GM19468 (cell line): ENCODE results near the gene RNF138.
"Not testable (repeated sequence)": the region's sequence is repeated elsewhere in the genome, so short reads cannot be mapped to it uniquely, and the experiment has no call there.

Experiments
- ATAC-seq: cut with Tn5 transposase; IDR thresholded peaks from one replicate; pipeline ENCODE4 v1.9.1; 2021; ENCODE audit warnings: mild to moderate bottlenecking, moderate library complexity, moderate number of reproducible peaks; ENCODE audit not compliant: unreplicated experiment; ENCODE audit errors: extremely low read depth

RNF138 gene, protein sequence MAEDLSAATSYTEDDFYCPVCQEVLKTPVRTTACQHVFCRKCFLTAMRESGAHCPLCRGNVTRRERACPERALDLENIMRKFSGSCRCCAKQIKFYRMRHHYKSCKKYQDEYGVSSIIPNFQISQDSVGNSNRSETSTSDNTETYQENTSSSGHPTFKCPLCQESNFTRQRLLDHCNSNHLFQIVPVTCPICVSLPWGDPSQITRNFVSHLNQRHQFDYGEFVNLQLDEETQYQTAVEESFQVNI

DNA sequence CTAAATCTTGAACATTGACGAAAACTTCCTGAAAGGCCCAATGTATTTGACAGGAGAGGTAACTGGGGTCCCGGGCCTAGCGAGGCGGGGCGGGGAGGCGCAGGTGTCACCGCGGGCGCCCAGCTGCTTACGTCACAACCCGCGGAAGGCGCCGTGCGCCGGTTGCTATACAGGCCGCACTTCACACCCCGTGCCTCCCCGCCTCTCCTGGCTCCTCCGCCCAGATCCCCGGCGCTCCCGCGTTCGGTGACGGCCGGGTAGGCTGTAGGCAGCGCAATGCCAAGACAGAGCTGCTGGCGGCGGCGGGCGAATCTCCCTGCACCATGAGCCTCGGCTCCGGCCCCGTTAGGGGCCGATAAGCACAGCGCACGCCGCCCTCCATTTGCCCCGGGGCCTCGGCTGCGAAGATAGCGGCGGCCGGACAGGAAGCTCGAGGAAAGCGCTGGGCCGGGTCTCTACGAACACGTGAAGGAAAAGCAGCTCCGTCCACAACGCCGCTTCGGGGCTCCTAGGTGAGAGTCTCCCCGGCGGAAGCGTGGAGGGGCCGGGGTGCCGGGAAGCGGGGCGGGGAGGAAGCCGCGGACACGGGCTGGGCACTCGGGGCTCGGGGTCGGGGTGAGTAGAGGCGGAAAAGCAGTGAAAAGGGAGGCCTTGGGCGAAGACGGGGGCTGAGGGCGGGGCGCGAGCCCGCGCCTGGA, at the start of gene RNF138:
Gene RNF138, plus strand, starts transcription at position 151 of the 698 bp plus-strand sequence. CDS start 903 bp downstream, outside the sequence.
- peak; percentile 36 for ATAC-seq

DNA sequence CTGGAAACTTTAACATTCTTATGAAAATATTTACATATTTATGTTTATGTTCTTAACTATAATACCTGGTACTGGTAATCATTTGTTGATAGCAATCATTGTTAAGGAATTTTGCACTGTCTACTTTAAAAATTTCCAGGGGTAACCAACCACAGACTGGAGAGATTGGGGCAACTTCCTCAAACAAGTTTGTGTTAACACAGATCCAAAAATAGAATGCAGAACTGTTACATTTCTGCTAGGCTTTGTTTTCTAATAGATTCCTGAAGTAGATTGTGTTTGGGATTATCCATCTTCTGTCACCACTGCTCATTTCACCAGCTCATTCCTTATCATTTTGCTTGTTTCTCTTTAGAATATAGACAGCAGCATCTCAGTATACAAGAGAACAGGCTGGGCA, 49.3 kb upstream of the RNF138 start:
- no peak for ATAC-seq

DNA sequence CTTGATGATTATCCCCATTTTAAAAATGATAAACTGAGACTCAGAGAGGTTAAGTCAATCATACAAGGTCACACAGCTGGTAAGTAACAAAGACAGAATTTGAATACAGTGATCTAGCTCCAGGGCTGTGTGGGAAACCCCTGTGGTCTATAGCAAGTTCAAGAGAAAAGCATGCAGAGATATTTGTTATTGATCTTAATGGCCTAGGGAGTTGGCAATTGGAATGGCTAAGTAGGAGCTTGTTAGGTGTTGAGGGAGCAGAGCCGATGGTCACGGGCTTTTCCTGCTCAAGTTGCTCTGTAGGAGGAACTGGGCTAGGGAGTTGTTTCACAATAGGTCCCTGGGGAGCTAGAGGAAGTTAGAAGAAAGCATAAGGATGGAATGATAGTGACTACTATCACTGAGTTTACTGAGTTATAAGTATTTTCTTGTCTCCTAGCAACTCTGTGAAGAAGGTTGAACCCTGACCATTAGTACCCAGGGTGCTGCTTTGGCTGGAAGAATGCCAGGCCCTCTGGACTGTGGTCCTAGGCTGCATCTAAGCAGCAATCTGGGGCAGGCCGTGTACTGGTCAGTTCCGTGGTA, 43.1 kb upstream of the RNF138 start:
- peak; percentile 25 for ATAC-seq

DNA sequence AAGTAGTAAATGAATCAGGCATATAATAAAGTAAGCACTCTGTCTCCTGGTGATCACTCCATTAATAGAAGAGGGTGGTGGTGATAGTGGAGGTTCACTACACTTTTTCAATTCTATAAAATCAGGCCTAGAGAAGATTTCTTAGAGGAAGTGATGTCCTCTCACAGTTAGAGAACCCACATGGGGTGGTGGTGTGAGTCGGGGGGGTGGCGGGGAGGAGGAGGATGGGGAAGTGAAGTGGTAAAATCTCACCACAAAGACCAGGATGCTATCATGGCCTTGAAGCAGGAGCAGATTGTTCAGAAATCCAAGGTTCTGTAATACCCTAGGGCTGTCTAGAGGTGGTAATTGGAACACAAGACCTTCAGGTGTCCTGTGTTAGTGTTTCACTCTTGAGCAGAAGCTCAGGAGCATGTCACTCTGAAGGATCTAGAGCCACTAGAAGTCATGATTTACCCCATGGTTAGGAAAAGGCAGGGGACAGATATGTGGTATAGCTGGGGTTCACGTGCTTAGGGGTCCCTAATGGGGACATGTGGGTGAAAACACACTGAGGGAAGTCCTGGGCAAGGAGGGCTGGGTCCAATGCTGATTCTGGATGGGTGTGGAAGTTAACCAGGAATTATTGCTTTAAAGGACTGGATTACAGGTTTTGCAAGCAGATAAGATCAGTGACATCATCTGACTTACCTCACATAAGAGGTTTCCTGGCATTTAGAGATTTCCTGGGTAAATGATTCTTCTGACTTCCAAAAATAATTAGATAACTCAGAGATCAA, 42.1 kb upstream of the RNF138 start:
- no peak for ATAC-seq

DNA sequence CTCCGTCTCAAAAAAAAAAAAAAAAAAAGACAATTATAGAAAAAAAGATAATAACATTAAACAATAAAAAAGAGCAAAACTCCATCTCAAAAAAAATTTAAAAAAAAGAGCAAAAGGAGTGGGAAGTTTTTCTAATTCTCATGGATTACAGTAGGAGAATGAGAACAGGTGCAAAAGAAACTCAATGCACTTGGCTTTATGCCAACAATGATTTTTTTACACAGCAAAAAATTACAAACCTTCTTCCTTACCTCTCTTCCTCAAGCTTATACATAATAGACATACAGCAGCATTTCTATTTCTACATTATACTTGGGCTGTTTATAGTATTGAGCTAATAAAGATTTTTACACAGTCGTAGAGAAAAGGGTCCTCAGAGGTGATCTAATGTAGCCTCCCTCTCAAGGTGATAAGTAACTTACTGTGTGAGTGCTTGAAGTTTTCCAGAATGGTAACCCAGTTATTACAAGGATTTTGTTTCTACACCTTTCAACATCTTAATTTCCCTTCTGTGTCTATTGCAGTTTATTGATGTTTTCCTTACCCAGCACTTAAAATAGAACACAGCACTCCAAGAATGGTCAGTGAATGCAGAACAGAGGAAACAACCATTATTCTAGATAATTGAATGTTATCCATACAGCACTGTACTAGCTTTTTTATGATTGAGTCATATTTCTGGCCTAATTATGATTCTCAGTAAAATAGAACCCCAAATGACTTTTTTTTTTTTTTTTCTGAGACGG, 34.9 kb upstream of the RNF138 start:
- ATAC-seq = no peak

DNA sequence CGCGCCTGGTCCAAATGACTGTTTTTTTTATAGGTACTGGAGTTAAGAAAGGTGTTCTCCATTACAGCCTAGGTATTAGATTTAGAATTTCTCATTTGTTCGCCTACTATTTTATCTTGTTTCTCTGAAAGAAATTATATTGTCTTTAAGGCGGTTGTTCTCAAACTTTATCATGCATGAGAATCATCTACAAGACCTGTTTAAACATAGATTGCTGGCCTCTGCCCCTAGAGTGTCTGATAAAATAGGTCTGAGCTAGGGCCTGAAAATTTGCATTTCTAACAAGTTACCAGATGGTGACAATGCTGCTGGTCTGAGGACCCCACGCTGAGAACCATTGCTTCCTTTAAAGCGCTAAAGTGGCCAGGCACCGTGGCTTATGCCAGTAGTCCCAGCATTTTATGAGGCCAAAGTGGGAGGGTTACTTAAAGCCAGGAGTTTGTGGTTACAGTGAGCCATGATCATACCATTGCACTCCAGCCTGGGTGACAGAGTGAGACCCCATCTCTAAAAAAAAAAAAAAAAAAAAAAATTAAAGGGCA, 34.0 kb upstream of the RNF138 start:
- ATAC-seq = no peak

DNA sequence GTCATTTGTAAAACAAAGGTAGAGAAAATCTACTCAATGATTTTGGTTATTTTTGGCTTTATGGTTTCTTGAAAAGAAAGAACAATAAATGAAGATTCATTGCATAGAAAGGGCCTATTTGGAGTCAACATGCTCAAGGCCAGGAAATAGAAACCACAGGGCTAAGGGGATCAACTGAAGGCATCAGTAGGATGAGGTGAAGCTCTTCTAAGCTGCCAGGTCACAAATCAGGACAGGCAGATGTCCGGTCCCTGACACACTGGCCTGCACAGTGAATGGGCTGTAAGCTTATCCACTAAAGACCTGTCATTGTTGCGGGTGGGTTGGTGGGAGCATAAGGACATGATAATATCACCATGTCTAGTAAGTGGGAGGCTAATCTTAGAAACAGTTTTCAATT, 31.6 kb upstream of the RNF138 start:
- ATAC-seq = no peak

DNA sequence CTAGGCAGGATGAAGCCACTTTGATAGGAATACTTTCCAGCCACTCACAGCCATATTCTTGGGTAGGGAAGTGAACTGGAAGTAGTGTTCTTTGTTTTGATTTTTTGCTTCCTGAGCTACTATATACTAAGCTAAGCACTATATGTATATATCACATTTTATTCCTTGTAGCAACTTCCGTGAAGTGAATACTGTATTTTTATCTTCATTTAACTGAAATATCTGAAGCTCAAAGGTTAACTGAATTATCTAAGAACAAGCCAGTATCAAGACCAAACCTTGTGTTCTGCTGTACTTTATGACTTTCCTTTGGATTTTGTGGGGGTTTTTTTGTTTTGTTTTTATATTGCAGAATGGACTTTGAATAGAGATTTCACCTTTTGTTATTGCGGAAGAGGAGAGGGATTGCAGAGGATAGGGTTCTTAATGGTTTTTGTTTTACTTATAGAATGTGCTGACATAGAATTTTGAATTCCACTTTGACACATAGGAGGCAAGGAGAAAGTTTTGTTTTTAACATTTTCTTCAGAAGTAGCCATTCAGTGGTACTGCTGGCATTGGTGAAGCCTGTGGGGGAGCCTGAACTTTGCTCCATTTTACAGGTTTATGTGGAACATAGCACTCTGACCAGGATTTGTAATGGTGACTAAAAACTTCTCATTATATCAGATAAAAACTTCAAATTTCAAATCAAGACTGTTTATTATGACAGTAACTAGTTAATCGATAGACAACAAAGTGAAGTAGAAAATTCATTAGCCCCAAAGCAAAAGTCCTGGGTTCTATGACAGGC, 24.1 kb upstream of the RNF138 start:
- ATAC-seq = no peak

DNA sequence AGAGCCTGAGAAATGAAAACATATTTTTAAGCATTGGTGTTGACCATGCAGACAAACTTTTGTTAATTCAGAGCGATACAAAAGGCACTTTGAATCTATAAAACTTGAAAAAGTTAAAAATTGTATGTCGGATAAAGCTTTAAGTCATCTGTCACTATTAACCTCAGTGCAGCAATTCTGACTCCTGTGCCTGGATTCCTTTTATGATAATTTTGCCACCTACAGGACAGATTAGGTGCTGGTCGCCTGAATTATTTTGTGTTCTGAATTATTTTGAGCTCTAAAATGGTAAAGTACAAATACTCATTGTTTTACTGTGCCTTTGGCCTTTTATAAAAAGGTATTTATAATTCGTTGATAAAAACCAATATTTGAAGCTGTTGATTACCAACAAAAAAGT, 19.4 kb upstream of the RNF138 start:
- peak; percentile 46 for ATAC-seq

DNA sequence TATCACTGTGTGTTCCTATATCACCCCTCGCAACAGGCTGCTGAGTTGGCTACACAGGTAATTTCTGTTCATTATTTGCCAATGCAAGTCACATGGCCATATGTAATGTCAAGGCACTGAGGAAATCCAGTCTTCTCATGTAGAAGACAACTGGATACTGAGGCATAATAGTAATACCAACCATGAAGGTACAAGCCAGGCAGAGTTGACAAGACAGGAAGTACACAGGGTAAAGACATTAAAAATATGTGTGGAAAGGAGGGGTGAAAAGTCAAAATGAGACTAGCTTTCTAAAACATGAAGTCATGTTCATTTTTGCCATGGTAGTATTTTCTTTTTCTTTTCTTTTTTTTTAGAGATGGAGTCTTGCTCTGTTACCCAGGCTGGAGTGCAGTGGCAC, 17.5 kb upstream of the RNF138 start:
- no peak for ATAC-seq

DNA sequence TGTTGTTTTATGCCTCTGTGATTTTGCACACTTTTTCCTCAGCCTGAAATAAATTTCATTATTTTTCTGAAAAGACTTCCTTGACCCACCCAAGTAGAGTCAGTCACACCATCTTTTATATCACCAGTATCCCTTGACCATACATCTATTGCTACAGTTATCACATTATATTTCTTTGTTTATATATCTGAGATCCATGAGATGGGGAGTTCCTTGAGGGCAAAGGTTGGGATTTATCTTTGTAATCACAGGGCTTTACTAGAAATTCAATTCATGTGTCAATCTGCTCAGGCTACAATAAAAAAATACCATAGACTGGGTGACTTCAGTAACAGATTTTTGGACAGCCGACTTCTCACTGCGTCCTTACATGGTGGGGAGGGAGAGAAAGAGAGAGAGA, 12.8 kb upstream of the RNF138 start:
- no peak for ATAC-seq

DNA sequence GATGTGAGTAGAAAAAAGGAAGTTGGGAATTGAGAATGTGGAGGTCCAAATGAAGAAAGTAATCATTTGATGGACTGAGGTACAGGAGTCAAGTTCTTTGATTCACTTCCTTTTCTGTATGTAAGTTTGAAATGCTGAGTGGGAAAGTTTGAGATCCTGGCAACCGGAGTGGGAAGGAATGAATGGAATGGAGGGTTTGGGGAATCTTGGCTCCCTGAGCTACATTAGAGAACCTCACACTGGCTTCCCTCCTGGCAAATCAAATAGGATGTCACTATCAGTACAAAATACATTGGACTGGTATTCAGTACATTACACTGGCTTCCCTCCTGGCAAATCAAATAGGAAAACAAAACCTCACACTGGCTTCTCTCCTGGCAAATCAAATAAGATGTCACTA, 9.8 kb upstream of the RNF138 start:
- ATAC-seq = no peak

DNA sequence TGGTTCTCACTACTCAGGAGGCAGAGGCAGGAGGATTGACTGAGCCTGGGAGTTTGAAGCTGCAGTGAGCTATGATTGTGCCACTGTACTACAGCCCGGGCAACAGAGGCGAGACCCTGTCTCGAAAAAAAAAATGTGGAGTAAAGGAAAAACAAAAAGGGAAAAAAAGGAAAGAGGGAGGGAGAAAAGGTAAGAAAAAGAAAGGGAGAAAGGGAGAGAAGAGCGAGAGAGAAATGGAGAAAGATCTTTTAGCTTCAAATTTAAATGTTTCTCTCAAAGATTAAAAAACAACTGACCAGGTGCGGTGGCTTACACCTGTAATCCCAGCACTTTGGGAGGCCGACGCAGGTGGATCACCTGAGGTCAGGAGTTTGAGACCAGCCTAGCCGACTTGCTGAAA, 7.9 kb upstream of the RNF138 start:
- ATAC-seq = no peak

DNA sequence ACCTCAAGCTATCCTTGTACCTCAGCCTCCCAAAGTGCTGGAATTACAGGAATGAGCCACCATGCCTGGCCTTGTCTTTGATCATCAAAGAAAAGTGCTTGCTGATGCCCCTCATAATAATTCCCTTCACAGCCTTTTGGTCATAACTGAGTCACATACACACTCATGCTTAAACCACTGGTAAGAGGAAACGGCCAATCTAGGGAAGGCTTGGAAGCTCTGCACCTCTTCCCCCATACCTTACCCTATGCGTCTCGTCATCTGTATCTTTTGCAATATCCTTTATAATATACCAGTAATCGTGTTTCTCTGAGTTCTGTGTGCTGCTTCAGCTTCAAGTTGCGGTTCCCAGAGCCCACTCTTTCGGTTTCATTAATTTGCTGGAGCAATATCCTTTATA, 4.8 kb upstream of the RNF138 start:
- no peak for ATAC-seq

DNA sequence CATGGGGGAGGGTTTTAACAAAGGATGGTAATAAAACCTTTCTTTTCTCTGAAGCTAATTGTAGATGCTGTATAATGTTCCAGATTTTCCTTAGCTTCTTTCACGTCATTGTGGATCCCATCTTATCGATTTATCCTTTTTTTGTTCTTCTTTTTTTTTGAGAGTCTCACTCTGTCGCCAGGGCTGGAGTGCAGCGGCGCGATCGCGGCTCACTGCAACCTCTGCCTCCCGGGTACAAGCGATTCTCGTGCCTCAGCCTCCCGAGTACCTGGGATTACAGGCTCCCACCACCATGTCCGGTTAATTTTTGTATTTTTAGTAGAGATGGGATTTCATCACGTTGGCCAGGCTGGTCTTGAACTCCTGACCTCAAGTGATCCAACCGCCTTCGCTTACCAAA, 843 bp upstream of the RNF138 start:
- not testable (repeated sequence) for ATAC-seq

DNA sequence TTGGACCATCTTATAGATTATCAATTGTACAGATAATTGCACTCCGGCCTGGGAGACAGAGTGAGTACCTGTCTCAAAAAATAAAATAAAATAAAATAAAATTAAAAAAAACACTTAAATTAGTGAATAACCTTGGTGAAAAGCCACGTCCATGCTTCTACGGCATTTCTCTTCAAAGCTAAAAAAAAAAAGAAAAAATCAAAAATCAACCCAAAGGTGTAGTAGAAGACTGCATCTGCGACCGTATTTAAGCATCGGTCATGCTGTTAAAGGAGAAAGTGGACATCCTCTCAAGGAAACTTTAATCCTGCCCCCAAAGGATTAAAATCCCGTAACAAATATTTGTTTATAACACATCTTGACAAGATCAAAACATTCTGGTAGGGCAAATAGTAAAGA, 350 bp upstream of the RNF138 start:
- no peak for ATAC-seq

DNA sequence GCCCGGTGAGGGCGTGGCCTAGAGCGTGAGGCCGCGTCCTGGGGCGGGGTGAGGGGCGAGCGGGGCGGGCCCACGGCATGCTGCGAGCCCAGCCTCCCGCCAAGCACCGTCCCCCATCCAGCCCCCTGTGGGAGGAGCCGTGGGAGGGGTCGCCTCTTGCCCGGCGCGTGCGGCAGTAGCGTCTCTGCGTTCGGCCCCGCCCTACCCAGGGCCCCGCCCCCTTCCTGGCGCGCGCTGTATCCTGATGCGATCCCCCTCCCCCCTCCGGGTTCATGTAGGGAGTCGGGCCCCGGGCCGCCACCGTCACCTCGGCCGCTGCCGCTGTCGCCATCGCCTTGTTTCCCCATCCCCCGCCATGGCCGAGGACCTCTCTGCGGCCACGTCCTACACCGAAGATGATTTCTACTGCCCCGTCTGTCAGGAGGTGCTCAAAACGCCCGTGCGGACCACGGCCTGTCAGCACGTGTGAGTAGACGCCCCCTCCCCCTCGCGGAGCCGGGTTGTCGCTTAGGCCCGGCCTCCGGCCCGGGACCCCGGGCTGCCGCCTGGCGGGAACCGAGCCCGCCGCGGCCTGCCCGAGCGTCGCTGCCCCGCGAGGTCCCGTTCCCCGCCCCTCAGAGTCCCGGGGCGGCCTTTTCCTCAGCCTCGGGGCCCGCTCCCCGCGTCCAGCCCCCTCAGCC, 888 bp downstream of the RNF138 start:
- ATAC-seq = peak; percentile 75

DNA sequence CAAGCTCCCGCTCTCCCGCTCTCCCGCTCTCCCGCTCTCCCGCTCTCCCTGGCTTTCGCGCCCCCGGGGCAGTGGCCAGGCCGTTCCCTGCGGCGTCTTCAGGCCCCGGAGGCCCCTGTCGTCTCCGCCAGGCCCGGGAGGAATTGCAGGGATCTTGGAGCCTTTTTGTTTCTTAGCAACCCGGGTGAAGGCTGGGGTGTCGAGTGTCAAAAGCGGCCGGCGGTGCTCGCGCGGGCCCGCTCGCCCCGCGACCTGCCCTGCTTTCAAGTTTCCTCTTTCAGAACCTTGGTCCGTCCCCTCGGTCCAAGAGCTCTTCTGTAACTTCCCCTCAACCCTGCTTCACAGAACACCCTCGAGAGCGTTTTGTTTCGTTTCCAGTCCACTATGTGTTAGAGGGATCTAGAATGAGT, 1.4 kb downstream of the RNF138 start:
- peak; percentile 18 for ATAC-seq

DNA sequence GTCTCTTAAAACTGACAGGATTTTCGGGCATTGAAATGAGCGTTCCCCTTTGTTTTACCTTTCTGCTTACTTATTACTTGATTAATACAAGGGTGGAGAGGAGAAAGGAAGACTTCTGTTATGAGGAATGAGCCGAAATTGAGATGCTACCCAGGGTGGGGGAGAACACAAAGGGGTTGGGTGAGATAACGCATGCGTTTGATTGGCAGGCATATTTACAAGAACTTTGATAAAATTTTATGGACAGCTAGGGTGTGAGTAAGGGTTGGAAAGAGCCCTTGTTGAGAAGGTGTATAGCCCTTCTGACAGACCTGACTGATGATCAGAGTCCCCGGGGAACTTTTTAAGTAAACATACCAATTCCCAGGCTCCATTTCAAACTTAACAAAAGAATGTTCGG, 1.8 kb downstream of the RNF138 start:
- ATAC-seq = no peak
